ENCODE data around the gene IMP3.

Gene IMP3

DNA sequence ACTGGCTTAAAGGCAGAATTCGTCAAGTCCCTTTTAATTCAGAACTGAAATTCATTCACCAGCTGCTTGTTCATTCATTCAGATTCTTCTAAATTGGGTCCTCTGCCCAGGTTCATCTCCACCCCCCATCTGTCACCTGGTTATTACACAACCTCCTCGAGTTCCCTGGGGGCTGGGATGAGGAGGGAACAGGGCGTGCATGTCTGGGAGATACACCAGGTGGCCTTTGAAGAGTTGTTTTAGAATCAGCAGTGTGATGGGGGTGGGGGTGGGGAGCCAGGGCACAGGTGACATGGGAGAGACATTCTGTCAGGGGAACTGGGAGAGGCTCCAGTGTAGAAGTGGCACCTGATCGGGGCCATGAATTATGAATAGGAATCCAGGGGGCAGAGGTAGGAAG is 15.9 kb upstream of the IMP3 start:
- no peak for DNase-seq (ENCODE audit: low read depth)
- TF ChIP-seq, protein P1, sequence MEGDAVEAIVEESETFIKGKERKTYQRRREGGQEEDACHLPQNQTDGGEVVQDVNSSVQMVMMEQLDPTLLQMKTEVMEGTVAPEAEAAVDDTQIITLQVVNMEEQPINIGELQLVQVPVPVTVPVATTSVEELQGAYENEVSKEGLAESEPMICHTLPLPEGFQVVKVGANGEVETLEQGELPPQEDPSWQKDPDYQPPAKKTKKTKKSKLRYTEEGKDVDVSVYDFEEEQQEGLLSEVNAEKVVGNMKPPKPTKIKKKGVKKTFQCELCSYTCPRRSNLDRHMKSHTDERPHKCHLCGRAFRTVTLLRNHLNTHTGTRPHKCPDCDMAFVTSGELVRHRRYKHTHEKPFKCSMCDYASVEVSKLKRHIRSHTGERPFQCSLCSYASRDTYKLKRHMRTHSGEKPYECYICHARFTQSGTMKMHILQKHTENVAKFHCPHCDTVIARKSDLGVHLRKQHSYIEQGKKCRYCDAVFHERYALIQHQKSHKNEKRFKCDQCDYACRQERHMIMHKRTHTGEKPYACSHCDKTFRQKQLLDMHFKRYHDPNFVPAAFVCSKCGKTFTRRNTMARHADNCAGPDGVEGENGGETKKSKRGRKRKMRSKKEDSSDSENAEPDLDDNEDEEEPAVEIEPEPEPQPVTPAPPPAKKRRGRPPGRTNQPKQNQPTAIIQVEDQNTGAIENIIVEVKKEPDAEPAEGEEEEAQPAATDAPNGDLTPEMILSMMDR (IDR thresholded peaks at IDR 0.05; ENCODE audit: insufficient read depth, low read depth, low read length, missing control alignments), result no peak
- no peak overlapping the region for H3K4me3 ChIP-seq (ENCODE audit: low read length)

DNA sequence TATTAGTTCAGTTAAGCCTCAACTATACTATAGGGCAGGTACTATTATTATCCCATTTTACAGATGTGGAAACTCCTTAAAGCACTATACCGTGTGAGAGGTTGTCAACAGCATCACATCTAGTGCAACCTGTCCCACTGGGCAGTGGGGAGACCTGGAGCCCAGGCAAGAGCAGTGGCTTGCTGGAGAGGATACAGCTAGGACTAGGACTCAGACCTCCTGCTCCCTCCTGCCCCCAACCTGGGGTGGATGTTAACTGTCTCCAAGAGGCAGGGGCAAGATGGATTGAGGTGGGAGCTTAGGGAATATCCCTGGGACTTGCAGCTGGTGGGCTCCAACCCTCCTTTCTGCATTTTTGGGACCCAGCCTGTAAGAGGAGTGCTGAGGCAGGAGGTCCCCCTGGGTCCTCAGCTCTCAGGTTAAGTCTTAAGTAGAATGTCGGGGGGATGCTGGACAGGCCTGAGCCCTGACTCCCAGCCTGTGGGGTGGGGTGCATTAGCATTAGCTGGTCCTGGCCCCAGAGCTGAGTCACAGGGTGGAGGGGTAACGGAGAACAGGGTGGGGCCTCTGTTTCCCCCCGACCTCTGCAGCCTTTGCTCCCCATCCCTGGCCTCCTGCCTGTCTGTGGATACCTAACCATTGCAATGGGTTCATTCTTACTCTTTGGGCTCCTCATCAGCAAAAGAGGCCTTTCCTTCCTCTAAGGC is 14.3 kb upstream of the IMP3 start:
- TF ChIP-seq, protein P1 (IDR thresholded peaks at IDR 0.05; ENCODE audit: insufficient read depth, low read depth, low read length, missing control alignments), result no peak
- DNase-seq (ENCODE audit: low read depth), result no peak
- H3K4me3 ChIP-seq (ENCODE audit: low read length), result no peak overlapping the region

DNA sequence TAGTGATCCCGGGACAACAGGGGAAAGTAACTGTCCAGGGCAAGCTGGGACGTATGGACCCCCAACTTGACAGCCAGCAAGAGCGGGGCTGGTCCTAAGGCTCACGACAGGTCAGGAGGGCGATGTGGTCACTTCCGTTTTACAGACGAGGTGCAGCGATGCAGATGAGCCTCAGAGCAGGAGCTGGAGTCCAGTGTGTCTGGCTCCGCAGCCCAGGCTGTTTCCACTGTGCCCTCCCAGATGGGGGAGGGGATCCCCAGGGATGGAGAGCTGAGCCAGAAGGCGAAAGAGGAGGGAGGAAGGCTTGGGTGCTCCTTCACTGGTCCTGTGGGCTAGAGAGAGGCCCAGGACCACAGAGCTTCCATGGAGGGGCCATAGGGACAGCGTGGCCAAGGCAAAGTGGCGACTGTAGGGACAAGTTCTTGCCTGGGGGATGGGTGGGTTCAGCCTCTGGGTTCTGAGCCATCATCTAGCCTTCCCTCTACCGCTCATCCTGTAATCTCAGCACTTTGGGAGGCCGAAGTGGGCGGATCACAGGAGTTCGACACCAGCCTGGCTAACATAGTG is 13.4 kb upstream of the IMP3 start:
- DNase-seq (ENCODE audit: low read depth), result no peak

DNA sequence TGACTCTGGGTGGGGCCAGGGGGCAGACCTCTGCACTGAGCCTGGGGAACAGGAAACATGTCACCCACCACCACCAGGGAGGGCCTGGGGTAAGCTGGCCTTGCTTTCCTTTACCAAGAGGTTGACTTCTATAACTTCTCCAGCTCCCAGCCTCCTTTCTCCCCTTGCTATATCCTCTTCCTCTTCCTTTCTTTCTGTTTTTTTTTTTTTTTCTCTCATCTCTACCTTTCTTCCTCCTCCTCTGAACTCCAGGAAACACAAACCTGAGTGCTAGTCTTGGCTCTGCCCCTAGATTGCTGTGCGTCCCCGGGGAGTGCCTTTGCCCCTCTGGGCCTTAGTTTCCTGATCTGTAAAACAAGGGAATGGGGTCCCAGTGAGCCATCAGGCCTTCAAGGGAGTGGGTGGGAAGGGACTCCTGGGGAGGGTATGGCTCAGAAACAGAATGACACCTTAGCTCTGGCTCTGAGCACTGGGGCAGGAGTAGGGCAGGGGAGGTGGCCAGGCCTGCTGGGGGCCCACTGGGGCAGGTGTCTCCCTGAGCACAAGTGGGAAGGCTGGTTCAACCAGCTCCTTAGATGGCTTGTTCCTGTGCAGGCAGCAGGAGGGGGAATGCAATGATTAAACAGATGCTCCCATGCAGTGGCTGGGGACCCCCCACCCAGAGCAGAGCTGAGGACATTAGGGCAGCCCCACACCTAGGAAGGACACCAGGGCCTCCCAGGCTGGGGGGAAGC is 12.0 kb upstream of the IMP3 start:
- peak overlapping the region; percentile 78 for H3K4me3 ChIP-seq (ENCODE audit: low read length)
- DNase-seq (ENCODE audit: low read depth), result no peak
- TF ChIP-seq, protein P1 (IDR thresholded peaks at IDR 0.05; ENCODE audit: insufficient read depth, low read depth, low read length, missing control alignments), result no peak

More for the DNA sequence above, 13.4 kb upstream of the IMP3 start:
- TF ChIP-seq, protein P1 (IDR thresholded peaks at IDR 0.05; ENCODE audit: insufficient read depth, low read depth, low read length, missing control alignments), result no peak
- H3K4me3 ChIP-seq (ENCODE audit: low read length), result peak overlapping the region; percentile 11

DNA sequence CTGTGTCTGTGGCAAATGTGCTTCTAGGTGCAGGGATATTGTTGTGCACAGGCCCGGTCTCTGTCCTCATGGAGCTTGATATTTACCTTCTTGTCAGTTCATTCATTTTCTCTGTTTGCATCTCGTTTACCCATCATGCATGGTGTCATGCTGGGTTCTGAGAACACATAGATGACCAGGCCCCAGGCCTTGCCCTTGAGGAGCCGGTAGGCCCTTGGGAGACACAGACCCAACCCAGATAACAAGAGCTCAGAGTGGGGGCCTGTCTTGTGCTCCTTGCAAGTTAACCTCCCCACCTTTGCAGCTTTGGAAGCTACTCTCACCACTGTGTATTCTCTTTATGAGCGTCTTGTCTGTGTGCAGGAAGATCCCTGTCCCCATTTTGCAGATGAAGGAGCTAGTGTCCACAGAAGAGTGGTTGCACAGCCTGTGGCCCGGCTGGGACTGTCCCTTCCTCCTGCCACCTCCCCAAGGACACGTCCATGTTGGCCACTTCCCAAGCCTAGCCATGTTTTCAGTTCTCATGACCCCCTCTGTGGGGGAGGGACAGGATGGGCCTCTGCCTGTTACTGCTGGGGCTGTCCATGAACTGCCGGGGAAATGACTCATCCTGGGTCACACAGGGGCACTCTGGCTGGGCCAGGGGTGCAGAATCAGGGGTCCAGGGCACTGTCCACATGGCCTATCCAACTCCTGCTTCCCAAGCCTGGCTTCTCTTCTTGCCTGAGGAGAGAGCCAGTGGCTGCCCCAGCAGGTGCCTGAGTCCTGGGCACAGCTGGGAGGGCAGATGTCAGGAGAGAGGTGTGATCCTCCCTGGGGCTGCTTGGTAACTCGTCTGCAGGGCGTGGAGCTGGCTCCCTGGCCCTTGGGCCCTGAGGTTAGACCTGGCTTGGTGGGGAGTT is 11.1 kb upstream of the IMP3 start:
- H3K4me3 ChIP-seq (ENCODE audit: low read length), result peak overlapping the region; percentile 78
- TF ChIP-seq, protein P1 (IDR thresholded peaks at IDR 0.05; ENCODE audit: insufficient read depth, low read depth, low read length, missing control alignments), result no peak
- no peak for DNase-seq (ENCODE audit: low read depth)

DNA sequence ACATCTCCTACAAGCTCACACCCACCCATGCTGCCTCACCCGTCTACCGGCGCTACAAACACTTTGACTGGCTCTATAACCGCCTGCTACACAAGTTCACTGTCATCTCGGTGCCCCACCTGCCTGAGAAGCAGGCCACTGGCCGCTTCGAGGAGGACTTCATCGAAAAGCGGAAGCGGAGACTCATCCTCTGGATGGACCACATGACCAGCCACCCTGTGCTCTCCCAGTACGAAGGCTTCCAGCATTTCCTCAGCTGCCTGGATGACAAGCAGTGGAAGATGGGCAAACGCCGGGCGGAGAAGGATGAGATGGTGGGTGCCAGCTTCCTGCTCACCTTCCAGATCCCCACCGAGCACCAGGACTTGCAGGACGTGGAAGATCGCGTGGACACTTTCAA is 9.8 kb upstream of the IMP3 start:
- H3K4me3 ChIP-seq (ENCODE audit: low read length), result peak overlapping the region; percentile 78
- TF ChIP-seq, protein P1 (IDR thresholded peaks at IDR 0.05; ENCODE audit: insufficient read depth, low read depth, low read length, missing control alignments), result no peak
- DNase-seq (ENCODE audit: low read depth), result no peak

Measured in epithelial cell of esophagus (primary cell).